HEK293T (cell line): ENCODE results near the gene AADAC.

Experiments
- BHLHE40 ChIP-seq: fragments of 450-650 bp; IDR thresholded peaks from 2 replicates; pipeline ENCODE4 v1.6.1; 2016; ENCODE audit warnings: mild to moderate bottlenecking, moderate library complexity, borderline replicate concordance
- FOXA1 ChIP-seq: fragments of 450-650 bp; IDR thresholded peaks from 2 replicates; pipeline ENCODE4 v1.6.1; 2016; ENCODE audit warnings: mild to moderate bottlenecking
- FOXM1 ChIP-seq: fragments of 450-650 bp; IDR thresholded peaks from 2 replicates; pipeline ENCODE4 v1.6.1; 2017; ENCODE audit warnings: mild to moderate bottlenecking, borderline replicate concordance
- SP1 ChIP-seq: fragments of 450-650 bp; IDR thresholded peaks from 2 replicates; pipeline ENCODE4 v1.6.1; 2017

- no peak for TF ChIP-seq BHLHE40
- no peak for TF ChIP-seq SP1
- TF ChIP-seq FOXA1, result no peak
- TF ChIP-seq FOXM1, result no peak
Measured at GRCh38 chr3:151859905-151860304, 46.0 kb downstream of the AADAC start.
